Neural cell (in vitro differentiated cells): ENCODE data around the gene KIF1C. TPM values are rescaled to one million over a fixed set of nuclear protein-coding genes. Genes with fewer than 3 reads are reported as not detected.
A peak's percentile ranks its signal among the peaks of the same experiment; 100 is the strongest.

Experiments
- H2AFZ ChIP-seq: fragments of 200-600, 300-800 bp; sonication (generic), shearing (Covaris generic); 2 replicates; pipeline ENCODE4 v1.6.0; 2014; ENCODE audit warnings: low read depth, mild to moderate bottlenecking, antibody characterized with exemption, low read length, moderate library complexity
- H3F3A ChIP-seq: fragments of 200-600 bp; shearing (Covaris generic); 2 replicates; pipeline ENCODE4 v1.6.1; 2016; ENCODE audit warnings: mild to moderate bottlenecking, moderate library complexity, mixed read lengths, antibody characterized with exemption, low read length; ENCODE audit not compliant: insufficient read depth, poor library complexity, severe bottlenecking
- H3K27ac ChIP-seq: fragments of 200-600, 300-800 bp; sonication (generic), shearing (Covaris generic); 2 replicates; pipeline ENCODE4 v1.5.1; 2014; ENCODE audit warnings: mild to moderate bottlenecking, low read length, moderate library complexity
- H3K27me3 ChIP-seq: fragments of 300-800, 200-600 bp; sonication (generic), shearing (Covaris generic); 2 replicates; pipeline ENCODE4 v1.6.0; 2014; ENCODE audit warnings: mild to moderate bottlenecking, low read depth, low read length, moderate library complexity; ENCODE audit not compliant: insufficient read depth
- H3K36me3 ChIP-seq: fragments of 300-800, 200-600 bp; sonication (generic), shearing (Covaris generic); 2 replicates; pipeline ENCODE4 v1.5.1; 2014; ENCODE audit warnings: mild to moderate bottlenecking, antibody characterized with exemption, low read length, moderate library complexity; ENCODE audit not compliant: insufficient read depth
- H3K4me2 ChIP-seq: fragments of 300-800, 200-600 bp; sonication (generic), shearing (Covaris generic); 2 replicates; pipeline ENCODE4 v1.6.0; 2014; ENCODE audit warnings: mild to moderate bottlenecking, low read length
- H3K4me3 ChIP-seq: fragments of 300-800, 200-600 bp; sonication (generic), shearing (Covaris generic); 2 replicates; pipeline ENCODE4 v1.5.1; 2014; ENCODE audit warnings: mild to moderate bottlenecking, low read length, moderate library complexity
- H3K79me2 ChIP-seq: fragments of 200-600 bp; shearing (Covaris generic); replicated peaks from 2 replicates; pipeline ENCODE4 v1.6.0; 2014; ENCODE audit warnings: mild to moderate bottlenecking, low read length, moderate library complexity; ENCODE audit not compliant: insufficient read depth
- H3K9ac ChIP-seq: fragments of 300-800, 200-600 bp; sonication (generic), shearing (Covaris generic); 2 replicates; pipeline ENCODE4 v1.6.1; 2016; ENCODE audit warnings: mild to moderate bottlenecking, low read length, mixed read lengths
- H3K9me2 ChIP-seq: fragments of 200-600 bp; shearing (Covaris generic); 2 replicates; pipeline ENCODE4 v1.6.1; 2016; ENCODE audit warnings: mild to moderate bottlenecking, low read length, mixed read lengths; ENCODE audit not compliant: insufficient read depth
- H3K9me3 ChIP-seq: fragments of 200-600, 300-800 bp; sonication (generic), shearing (Covaris generic); 2 replicates; pipeline ENCODE4 v1.6.1; 2016; ENCODE audit warnings: mild to moderate bottlenecking, mixed run types, low read length, moderate library complexity, mixed read lengths
- H4K20me1 ChIP-seq: fragments of 200-600 bp; shearing (Covaris generic); 2 replicates; pipeline ENCODE4 v1.6.1; 2016; ENCODE audit warnings: mild to moderate bottlenecking, mixed run types; ENCODE audit not compliant: insufficient read depth
- CTCF ChIP-seq: fragments of 450-650 bp; IDR thresholded peaks from 2 replicates; pipeline ENCODE4 v1.5.1; 2014; ENCODE audit warnings: antibody characterized with exemption, mild to moderate bottlenecking, moderate library complexity; ENCODE audit not compliant: poor library complexity, severe bottlenecking
- EP300 ChIP-seq: fragments of 450-650 bp; conservative IDR thresholded peaks from 2 replicates; pipeline ENCODE4 v1.6.1; 2014; ENCODE audit warnings: antibody characterized with exemption, mild to moderate bottlenecking, moderate library complexity; ENCODE audit not compliant: poor library complexity, severe bottlenecking
- EZH2 ChIP-seq: fragments of 200-600, 300-800 bp; shearing (Covaris generic), sonication (generic); IDR thresholded peaks from 2 replicates; pipeline ENCODE4 v1.6.1; 2014; ENCODE audit warnings: antibody characterized with exemption, low read length, borderline replicate concordance, mild to moderate bottlenecking; ENCODE audit not compliant: insufficient read depth, poor library complexity, severe bottlenecking
- MXI1 ChIP-seq: fragments of 450-650 bp; conservative IDR thresholded peaks from 2 replicates; pipeline ENCODE4 v1.6.1; 2014; ENCODE audit warnings: antibody characterized with exemption, mild to moderate bottlenecking; ENCODE audit not compliant: poor library complexity, severe bottlenecking
- POLR2AphosphoS5 ChIP-seq: IDR thresholded peaks from 2 replicates; pipeline ENCODE4 v1.6.1; 2012
- RAD21 ChIP-seq: fragments of 450-650 bp; conservative IDR thresholded peaks from 2 replicates; pipeline ENCODE4 v1.6.1; 2014; ENCODE audit warnings: antibody characterized with exemption, mild to moderate bottlenecking, moderate library complexity
- REST ChIP-seq: IDR thresholded peaks from 2 replicates; pipeline ENCODE4 v1.6.1; 2012; ENCODE audit warnings: borderline replicate concordance
- SMC3 ChIP-seq: fragments of 450-650 bp; conservative IDR thresholded peaks from 2 replicates; pipeline ENCODE4 v1.6.1; 2014; ENCODE audit warnings: antibody characterized with exemption, mild to moderate bottlenecking, moderate library complexity; ENCODE audit not compliant: poor library complexity
- TAF1 ChIP-seq: IDR thresholded peaks from 2 replicates; pipeline ENCODE4 v1.6.1; 2012; ENCODE audit warnings: low read depth
- polyA plus RNA-seq: library from polyadenylated mRNA; depleted of rRNA; stranded (reverse); fragments of >200 nt; gene quantifications from 2 replicates; pipeline ENCODE4 v1.2.3, GENCODE V29; 2014

The KIF1C gene
- polyA plus RNA-seq, 1 donor from 2014 or later, result 8.3 TPM

- Histone ChIP-seq H4K20me1 (no peaks in the 10 kb centered on the region), H3K36me3 (no peaks in the 10 kb centered on the region), H3K9me3 (no peaks in the 10 kb centered on the region), H3K4me3 (peak overlapping the region; percentile 71), H3K27me3 (no peaks in the 10 kb centered on the region), H3K9ac (peak overlapping the region; percentile 89), H3K27ac (peak overlapping the region; percentile 97), H3F3A (peaks cover 9% of the 10 kb centered on the region), H3K79me2 (no peaks in the 10 kb centered on the region), H3K4me2 (no peak overlapping the region), H3K9me2 (no peaks in the 10 kb centered on the region), H2AFZ (no peak overlapping the region)
- no peak for TF ChIP-seq RAD21
- TF ChIP-seq CTCF, result no peak
- TF ChIP-seq MXI1, result no peak
- TF ChIP-seq EZH2, result no peak
- no peak for TF ChIP-seq TAF1
- TF ChIP-seq REST, result no peak
- no peak for TF ChIP-seq SMC3
- no peak for TF ChIP-seq POLR2AphosphoS5
- no peak for TF ChIP-seq EP300
Measured at GRCh38 chr17:4969551-4970173, 28.1 kb upstream of the KIF1C start.

GRCh38 chr17:4970273-4970672, 27.5 kb upstream of the KIF1C start:
- Histone ChIP-seq H3K9ac (no peak overlapping the region), H3K4me3 (no peak overlapping the region), H3K27ac (no peak overlapping the region), H3K36me3 (no peaks in the 10 kb centered on the region), H3K9me3 (no peaks in the 10 kb centered on the region), H4K20me1 (no peaks in the 10 kb centered on the region), H3K9me2 (no peaks in the 10 kb centered on the region), H3K4me2 (no peak overlapping the region), H3K79me2 (no peaks in the 10 kb centered on the region), H3F3A (peaks cover 9% of the 10 kb centered on the region), H2AFZ (no peak overlapping the region), H3K27me3 (no peaks in the 10 kb centered on the region)
- TF ChIP-seq POLR2AphosphoS5, result no peak
- TF ChIP-seq REST, result no peak
- TF ChIP-seq EP300, result no peak
- TF ChIP-seq SMC3, result no peak
- TF ChIP-seq EZH2, result no peak
- TF ChIP-seq MXI1, result no peak
- no peak for TF ChIP-seq TAF1
- TF ChIP-seq RAD21, result no peak
- no peak for TF ChIP-seq CTCF
